Neural cell (in vitro differentiated cells): Measurements from ENCODE around the gene GNG12. TPM values are rescaled to one million over a fixed set of nuclear protein-coding genes. Genes with fewer than 3 reads are reported as not detected.

Experiments used
- H2AFZ ChIP-seq: fragments of 200-600, 300-800 bp; sonication (generic), shearing (Covaris generic); 2 replicates; pipeline ENCODE4 v1.6.0; 2014; ENCODE audit warnings: low read depth, mild to moderate bottlenecking, antibody characterized with exemption, low read length, moderate library complexity
- H3F3A ChIP-seq: fragments of 200-600 bp; shearing (Covaris generic); 2 replicates; pipeline ENCODE4 v1.6.1; 2016; ENCODE audit warnings: mild to moderate bottlenecking, moderate library complexity, mixed read lengths, antibody characterized with exemption, low read length; ENCODE audit not compliant: insufficient read depth, poor library complexity, severe bottlenecking
- H3K27ac ChIP-seq: fragments of 200-600, 300-800 bp; sonication (generic), shearing (Covaris generic); 2 replicates; pipeline ENCODE4 v1.5.1; 2014; ENCODE audit warnings: mild to moderate bottlenecking, low read length, moderate library complexity
- H3K27me3 ChIP-seq: fragments of 300-800, 200-600 bp; sonication (generic), shearing (Covaris generic); 2 replicates; pipeline ENCODE4 v1.6.0; 2014; ENCODE audit warnings: mild to moderate bottlenecking, low read depth, low read length, moderate library complexity; ENCODE audit not compliant: insufficient read depth
- H3K36me3 ChIP-seq: fragments of 300-800, 200-600 bp; sonication (generic), shearing (Covaris generic); 2 replicates; pipeline ENCODE4 v1.5.1; 2014; ENCODE audit warnings: mild to moderate bottlenecking, antibody characterized with exemption, low read length, moderate library complexity; ENCODE audit not compliant: insufficient read depth
- H3K4me2 ChIP-seq: fragments of 300-800, 200-600 bp; sonication (generic), shearing (Covaris generic); 2 replicates; pipeline ENCODE4 v1.6.0; 2014; ENCODE audit warnings: mild to moderate bottlenecking, low read length
- H3K4me3 ChIP-seq: fragments of 300-800, 200-600 bp; sonication (generic), shearing (Covaris generic); 2 replicates; pipeline ENCODE4 v1.5.1; 2014; ENCODE audit warnings: mild to moderate bottlenecking, low read length, moderate library complexity
- H3K79me2 ChIP-seq: fragments of 200-600 bp; shearing (Covaris generic); replicated peaks from 2 replicates; pipeline ENCODE4 v1.6.0; 2014; ENCODE audit warnings: mild to moderate bottlenecking, low read length, moderate library complexity; ENCODE audit not compliant: insufficient read depth
- H3K9ac ChIP-seq: fragments of 300-800, 200-600 bp; sonication (generic), shearing (Covaris generic); 2 replicates; pipeline ENCODE4 v1.6.1; 2016; ENCODE audit warnings: mild to moderate bottlenecking, low read length, mixed read lengths
- H3K9me2 ChIP-seq: fragments of 200-600 bp; shearing (Covaris generic); 2 replicates; pipeline ENCODE4 v1.6.1; 2016; ENCODE audit warnings: mild to moderate bottlenecking, low read length, mixed read lengths; ENCODE audit not compliant: insufficient read depth
- H3K9me3 ChIP-seq: fragments of 200-600, 300-800 bp; sonication (generic), shearing (Covaris generic); 2 replicates; pipeline ENCODE4 v1.6.1; 2016; ENCODE audit warnings: mild to moderate bottlenecking, mixed run types, low read length, moderate library complexity, mixed read lengths
- H4K20me1 ChIP-seq: fragments of 200-600 bp; shearing (Covaris generic); 2 replicates; pipeline ENCODE4 v1.6.1; 2016; ENCODE audit warnings: mild to moderate bottlenecking, mixed run types; ENCODE audit not compliant: insufficient read depth
- EP300 ChIP-seq: fragments of 450-650 bp; conservative IDR thresholded peaks from 2 replicates; pipeline ENCODE4 v1.6.1; 2014; ENCODE audit warnings: antibody characterized with exemption, mild to moderate bottlenecking, moderate library complexity; ENCODE audit not compliant: poor library complexity, severe bottlenecking
- EZH2 ChIP-seq: fragments of 200-600, 300-800 bp; shearing (Covaris generic), sonication (generic); IDR thresholded peaks from 2 replicates; pipeline ENCODE4 v1.6.1; 2014; ENCODE audit warnings: antibody characterized with exemption, low read length, borderline replicate concordance, mild to moderate bottlenecking; ENCODE audit not compliant: insufficient read depth, poor library complexity, severe bottlenecking
- MXI1 ChIP-seq: fragments of 450-650 bp; conservative IDR thresholded peaks from 2 replicates; pipeline ENCODE4 v1.6.1; 2014; ENCODE audit warnings: antibody characterized with exemption, mild to moderate bottlenecking; ENCODE audit not compliant: poor library complexity, severe bottlenecking
- POLR2AphosphoS5 ChIP-seq: IDR thresholded peaks from 2 replicates; pipeline ENCODE4 v1.6.1; 2012
- RAD21 ChIP-seq: fragments of 450-650 bp; conservative IDR thresholded peaks from 2 replicates; pipeline ENCODE4 v1.6.1; 2014; ENCODE audit warnings: antibody characterized with exemption, mild to moderate bottlenecking, moderate library complexity
- SMC3 ChIP-seq: fragments of 450-650 bp; conservative IDR thresholded peaks from 2 replicates; pipeline ENCODE4 v1.6.1; 2014; ENCODE audit warnings: antibody characterized with exemption, mild to moderate bottlenecking, moderate library complexity; ENCODE audit not compliant: poor library complexity
- TAF1 ChIP-seq: IDR thresholded peaks from 2 replicates; pipeline ENCODE4 v1.6.1; 2012; ENCODE audit warnings: low read depth
- polyA plus RNA-seq: library from polyadenylated mRNA; depleted of rRNA; stranded (reverse); fragments of >200 nt; gene quantifications from 2 replicates; pipeline ENCODE4 v1.2.3, GENCODE V29; 2014
- TF ChIP-seq, protein P1 (sequence below): IDR thresholded peaks from 2 replicates; pipeline ENCODE4 v1.6.1; 2012; ENCODE audit warnings: borderline replicate concordance
- TF ChIP-seq, protein P2 (sequence below): fragments of 450-650 bp; IDR thresholded peaks from 2 replicates; pipeline ENCODE4 v1.5.1; 2014; ENCODE audit warnings: antibody characterized with exemption, mild to moderate bottlenecking, moderate library complexity; ENCODE audit not compliant: poor library complexity, severe bottlenecking

GNG12 gene
- polyA plus RNA-seq, 1 donor from 2014 or later, result 0.35 TPM

DNA sequence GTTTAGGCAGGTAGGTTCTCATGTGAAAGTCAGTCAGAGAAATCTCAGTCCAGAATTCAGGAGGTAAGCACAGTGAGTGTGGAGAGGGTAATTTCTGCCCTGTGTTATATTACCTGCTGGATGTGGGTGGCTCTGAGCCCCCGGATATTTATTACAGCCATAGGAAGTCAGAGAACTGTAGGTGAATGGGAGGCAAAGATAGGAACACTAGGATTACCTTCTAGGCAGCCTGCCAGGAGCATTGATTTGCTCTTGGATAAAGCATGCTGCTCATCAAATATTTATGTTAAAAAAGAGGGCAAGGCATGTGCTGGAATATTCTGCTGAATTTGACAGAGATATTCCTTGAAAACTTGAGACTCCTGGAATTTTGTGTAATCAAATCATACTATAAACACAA is 8.5 kb downstream of the GNG12 start:
- H3K9me3 ChIP-seq, result no peaks in the 10 kb centered on the region
- no peak overlapping the region for H3K27ac ChIP-seq
- H3K9ac ChIP-seq, result no peak overlapping the region
- peaks cover 4% of the 10 kb centered on the region for H3K27me3 ChIP-seq
- H3K9me2 ChIP-seq, result no peaks in the 10 kb centered on the region
- H3K79me2 ChIP-seq, result no peaks in the 10 kb centered on the region
- H3K4me3 ChIP-seq, result no peak overlapping the region
- H3F3A ChIP-seq, result no peaks in the 10 kb centered on the region
- no peak overlapping the region for H2AFZ ChIP-seq
- TF ChIP-seq, protein P1, sequence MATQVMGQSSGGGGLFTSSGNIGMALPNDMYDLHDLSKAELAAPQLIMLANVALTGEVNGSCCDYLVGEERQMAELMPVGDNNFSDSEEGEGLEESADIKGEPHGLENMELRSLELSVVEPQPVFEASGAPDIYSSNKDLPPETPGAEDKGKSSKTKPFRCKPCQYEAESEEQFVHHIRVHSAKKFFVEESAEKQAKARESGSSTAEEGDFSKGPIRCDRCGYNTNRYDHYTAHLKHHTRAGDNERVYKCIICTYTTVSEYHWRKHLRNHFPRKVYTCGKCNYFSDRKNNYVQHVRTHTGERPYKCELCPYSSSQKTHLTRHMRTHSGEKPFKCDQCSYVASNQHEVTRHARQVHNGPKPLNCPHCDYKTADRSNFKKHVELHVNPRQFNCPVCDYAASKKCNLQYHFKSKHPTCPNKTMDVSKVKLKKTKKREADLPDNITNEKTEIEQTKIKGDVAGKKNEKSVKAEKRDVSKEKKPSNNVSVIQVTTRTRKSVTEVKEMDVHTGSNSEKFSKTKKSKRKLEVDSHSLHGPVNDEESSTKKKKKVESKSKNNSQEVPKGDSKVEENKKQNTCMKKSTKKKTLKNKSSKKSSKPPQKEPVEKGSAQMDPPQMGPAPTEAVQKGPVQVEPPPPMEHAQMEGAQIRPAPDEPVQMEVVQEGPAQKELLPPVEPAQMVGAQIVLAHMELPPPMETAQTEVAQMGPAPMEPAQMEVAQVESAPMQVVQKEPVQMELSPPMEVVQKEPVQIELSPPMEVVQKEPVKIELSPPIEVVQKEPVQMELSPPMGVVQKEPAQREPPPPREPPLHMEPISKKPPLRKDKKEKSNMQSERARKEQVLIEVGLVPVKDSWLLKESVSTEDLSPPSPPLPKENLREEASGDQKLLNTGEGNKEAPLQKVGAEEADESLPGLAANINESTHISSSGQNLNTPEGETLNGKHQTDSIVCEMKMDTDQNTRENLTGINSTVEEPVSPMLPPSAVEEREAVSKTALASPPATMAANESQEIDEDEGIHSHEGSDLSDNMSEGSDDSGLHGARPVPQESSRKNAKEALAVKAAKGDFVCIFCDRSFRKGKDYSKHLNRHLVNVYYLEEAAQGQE, result no peak
- no peak for TF ChIP-seq MXI1
- TF ChIP-seq, protein P2, sequence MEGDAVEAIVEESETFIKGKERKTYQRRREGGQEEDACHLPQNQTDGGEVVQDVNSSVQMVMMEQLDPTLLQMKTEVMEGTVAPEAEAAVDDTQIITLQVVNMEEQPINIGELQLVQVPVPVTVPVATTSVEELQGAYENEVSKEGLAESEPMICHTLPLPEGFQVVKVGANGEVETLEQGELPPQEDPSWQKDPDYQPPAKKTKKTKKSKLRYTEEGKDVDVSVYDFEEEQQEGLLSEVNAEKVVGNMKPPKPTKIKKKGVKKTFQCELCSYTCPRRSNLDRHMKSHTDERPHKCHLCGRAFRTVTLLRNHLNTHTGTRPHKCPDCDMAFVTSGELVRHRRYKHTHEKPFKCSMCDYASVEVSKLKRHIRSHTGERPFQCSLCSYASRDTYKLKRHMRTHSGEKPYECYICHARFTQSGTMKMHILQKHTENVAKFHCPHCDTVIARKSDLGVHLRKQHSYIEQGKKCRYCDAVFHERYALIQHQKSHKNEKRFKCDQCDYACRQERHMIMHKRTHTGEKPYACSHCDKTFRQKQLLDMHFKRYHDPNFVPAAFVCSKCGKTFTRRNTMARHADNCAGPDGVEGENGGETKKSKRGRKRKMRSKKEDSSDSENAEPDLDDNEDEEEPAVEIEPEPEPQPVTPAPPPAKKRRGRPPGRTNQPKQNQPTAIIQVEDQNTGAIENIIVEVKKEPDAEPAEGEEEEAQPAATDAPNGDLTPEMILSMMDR, result no peak
- no peak for TF ChIP-seq EP300
- no peak for TF ChIP-seq SMC3
- TF ChIP-seq EZH2, result no peak
- no peak for TF ChIP-seq RAD21
- TF ChIP-seq POLR2AphosphoS5, result no peak
- no peak for TF ChIP-seq TAF1
- H3K4me2 ChIP-seq, result no peak overlapping the region
- no peaks in the 10 kb centered on the region for H4K20me1 ChIP-seq
- no peaks in the 10 kb centered on the region for H3K36me3 ChIP-seq

DNA sequence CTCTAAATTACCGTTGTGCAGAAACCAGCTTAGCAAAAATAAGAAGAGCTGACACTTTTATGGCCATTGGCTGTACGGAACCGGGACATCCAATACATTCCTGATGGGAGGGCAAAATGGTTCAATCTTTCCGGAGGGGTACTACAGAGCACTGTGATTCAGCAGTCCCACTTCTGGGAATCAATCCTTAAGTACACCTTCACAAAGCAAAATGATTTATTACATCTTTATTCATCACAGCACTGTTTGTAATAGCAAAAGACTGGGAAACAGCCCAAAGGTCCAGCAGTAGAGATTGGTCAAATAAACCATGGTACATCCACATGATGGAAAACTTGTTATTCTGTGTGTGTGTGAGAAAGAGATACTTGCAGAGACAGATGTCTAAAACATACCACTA is 9.7 kb downstream of the GNG12 start:
- Histone ChIP-seq H3F3A (no peaks in the 10 kb centered on the region), H2AFZ (no peak overlapping the region), H3K79me2 (no peaks in the 10 kb centered on the region), H3K9ac (no peak overlapping the region), H3K27ac (no peak overlapping the region), H3K9me3 (no peaks in the 10 kb centered on the region), H3K27me3 (no peaks in the 10 kb centered on the region), H3K36me3 (no peaks in the 10 kb centered on the region), H3K4me3 (no peak overlapping the region), H3K4me2 (no peak overlapping the region), H3K9me2 (no peaks in the 10 kb centered on the region), H4K20me1 (no peaks in the 10 kb centered on the region)
- TF ChIP-seq SMC3 (no peak), EZH2 (no peak), TAF1 (no peak), RAD21 (no peak), POLR2AphosphoS5 (no peak), MXI1 (no peak)

DNA sequence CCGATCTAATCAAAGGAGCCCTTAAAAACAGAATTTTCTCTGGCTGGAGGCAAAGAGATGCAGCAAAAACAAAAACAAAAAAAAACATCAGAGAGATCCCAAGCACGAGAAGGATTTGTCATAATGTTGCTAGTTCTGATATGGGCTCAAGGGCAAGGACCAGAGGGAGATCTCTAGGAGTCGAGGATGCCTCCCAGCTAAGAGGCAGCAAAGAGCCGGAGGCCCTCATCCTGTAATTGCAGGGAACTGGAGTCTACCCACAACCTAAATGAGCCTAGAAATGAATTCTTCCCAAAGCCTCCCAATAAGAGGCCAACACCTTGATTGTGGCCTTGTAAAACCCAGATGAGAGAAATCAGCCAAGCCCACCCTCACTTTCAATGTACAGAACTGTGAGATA is 12.0 kb downstream of the GNG12 start:
- no peaks in the 10 kb centered on the region for H3K79me2 ChIP-seq
- no peaks in the 10 kb centered on the region for H3K27me3 ChIP-seq
- H3K9ac ChIP-seq, result no peak overlapping the region
- no peak overlapping the region for H3K4me3 ChIP-seq
- no peaks in the 10 kb centered on the region for H4K20me1 ChIP-seq
- TF ChIP-seq MXI1 (no peak), SMC3 (no peak), RAD21 (no peak), TAF1 (no peak), EP300 (no peak), EZH2 (no peak), POLR2AphosphoS5 (no peak)
- TF ChIP-seq, protein P1, result no peak
- TF ChIP-seq, protein P2, result no peak
- H3K27ac ChIP-seq, result no peak overlapping the region
- H3F3A ChIP-seq, result no peaks in the 10 kb centered on the region
- no peaks in the 10 kb centered on the region for H3K36me3 ChIP-seq
- H2AFZ ChIP-seq, result no peak overlapping the region
- no peaks in the 10 kb centered on the region for H3K9me2 ChIP-seq
- no peak overlapping the region for H3K4me2 ChIP-seq
- no peaks in the 10 kb centered on the region for H3K9me3 ChIP-seq
